Endothelial cell (in vitro differentiated cells): ENCODE results near the gene ANKRD12. TPM values are rescaled to one million over a fixed set of nuclear protein-coding genes. Genes with fewer than 3 reads are reported as not detected.

Experiments used
- DNase-seq: peaks from one replicate; pipeline ENCODE4 v3.0.0; 2021; ENCODE audit warnings: low spot score
- H3K27ac Mint-ChIP-seq: one replicate; pipeline ENCODE4 v1.8.0; 2021; ENCODE audit warnings: mixed read lengths, inconsistent platforms; ENCODE audit not compliant: unreplicated experiment
- H3K27me3 Mint-ChIP-seq: one replicate; pipeline ENCODE4 v1.8.0; 2021; ENCODE audit warnings: mild to moderate bottlenecking, moderate library complexity, mixed read lengths, inconsistent platforms; ENCODE audit not compliant: unreplicated experiment
- H3K36me3 Mint-ChIP-seq: one replicate; pipeline ENCODE4 v1.8.0; 2021; ENCODE audit warnings: mild to moderate bottlenecking, low read depth, mixed read lengths, inconsistent platforms; ENCODE audit not compliant: unreplicated experiment
- H3K4me1 Mint-ChIP-seq: one replicate; pipeline ENCODE4 v1.8.0; 2021; ENCODE audit warnings: mild to moderate bottlenecking, mixed read lengths, inconsistent platforms; ENCODE audit not compliant: unreplicated experiment
- H3K4me3 Mint-ChIP-seq: one replicate; pipeline ENCODE4 v1.8.0; 2021; ENCODE audit warnings: mild to moderate bottlenecking, mixed read lengths, inconsistent platforms; ENCODE audit not compliant: unreplicated experiment
- H3K9me3 Mint-ChIP-seq: one replicate; pipeline ENCODE4 v1.8.0; 2021; ENCODE audit warnings: mixed read lengths, inconsistent platforms; ENCODE audit not compliant: unreplicated experiment
- CTCF ChIP-seq: fragments of 200-600 bp; sonication (generic); IDR thresholded peaks from one replicate; pipeline ENCODE4 v1.5.0; 2021; ENCODE audit warnings: antibody characterized with exemption; ENCODE audit not compliant: unreplicated experiment
- total RNA-seq: library from RNA; stranded (reverse); fragmentation: NEBNext Ultra II Directional; extraction: Animal tissue kit (Norgen Biotek cat#: 25700); gene quantifications from one replicate; pipeline ENCODE4 v1.2.1, GENCODE V29; 2021; ENCODE audit not compliant: unreplicated experiment

The ANKRD12 gene
- total RNA-seq, 1 donor from 2014 or later, result 32.9 TPM

- H3K4me3 Mint-ChIP-seq, result peak overlapping the region; percentile 71
- DNase-seq, result no peak
- peaks cover 21% of the 10 kb centered on the region for H3K36me3 Mint-ChIP-seq
- TF ChIP-seq CTCF, result no peak
- H3K9me3 Mint-ChIP-seq, result no peaks in the 10 kb centered on the region
- peaks cover 7% of the 10 kb centered on the region for H3K4me1 Mint-ChIP-seq
- H3K27me3 Mint-ChIP-seq, result peaks cover 7% of the 10 kb centered on the region
- H3K27ac Mint-ChIP-seq, result peak overlapping the region; percentile 20
These were observed 3.4 kb upstream of the ANKRD12 start for GRCh38 chr18:9133225-9133624.

GRCh38 chr18:9135081-9135911 lies 1.3 kb upstream of the ANKRD12 start:
- Mint-ChIP-seq H3K9me3 (no peaks in the 10 kb centered on the region), H3K4me1 (peaks cover 12% of the 10 kb centered on the region), H3K4me3 (peak overlapping the region; percentile 97), H3K36me3 (peaks cover 15% of the 10 kb centered on the region), H3K27me3 (peaks cover 7% of the 10 kb centered on the region), H3K27ac (peak overlapping the region; percentile 72)
- no peak for DNase-seq
- no peak for TF ChIP-seq CTCF

- peak overlapping the region; percentile 97 for H3K4me3 Mint-ChIP-seq
- peak; percentile 27 for DNase-seq
- TF ChIP-seq CTCF, result no peak
- H3K27ac Mint-ChIP-seq, result peak overlapping the region; percentile 85
- H3K4me1 Mint-ChIP-seq, result peaks cover 12% of the 10 kb centered on the region
- H3K36me3 Mint-ChIP-seq, result peaks cover 15% of the 10 kb centered on the region
- no peaks in the 10 kb centered on the region for H3K9me3 Mint-ChIP-seq
- peaks cover 7% of the 10 kb centered on the region for H3K27me3 Mint-ChIP-seq
These were observed 668 bp upstream of the ANKRD12 start for GRCh38 chr18:9135912-9136314.

GRCh38 chr18:9137168-9138066 lies 836 bp downstream of the ANKRD12 start:
- Mint-ChIP-seq H3K4me3 (peak overlapping the region; percentile 96), H3K4me1 (peaks cover 12% of the 10 kb centered on the region), H3K27ac (peak overlapping the region; percentile 84), H3K9me3 (no peaks in the 10 kb centered on the region), H3K27me3 (peaks cover 8% of the 10 kb centered on the region), H3K36me3 (peaks cover 15% of the 10 kb centered on the region)
- DNase-seq, result peak; percentile 64
- TF ChIP-seq CTCF, result no peak
